Esophagus squamous epithelium (tissue), 4 donors: ENCODE measurements around the gene RSU1.

Experiments used
- CTCF ChIP-seq, 6 experiments: fragments of 450-650 bp in 4 of 6; fragments of 200-600 bp in 2 of 6; sonication (generic) in 2 of 6; IDR thresholded peaks; one replicate each; pipeline ENCODE4 v1.5.1; 2016 to 2019; ENCODE audit warnings: antibody characterized with exemption in 6 of 6, mild to moderate bottlenecking in 4 of 6, moderate library complexity in 4 of 6
- POLR2A ChIP-seq, 4 donors: fragments of 450-650 bp; IDR thresholded peaks; one replicate each; pipeline ENCODE4 v1.6.1; 2017; ENCODE audit warnings: antibody characterized with exemption in 4 of 4, mild to moderate bottlenecking in 4 of 4, moderate library complexity in 3 of 4

- TF ChIP-seq CTCF (IDR thresholded peaks at IDR 0.05) (no peak), POLR2A (IDR thresholded peaks at IDR 0.05) (no peak)
These were observed 3.2 kb downstream of the RSU1 start for GRCh38 chr10:16814012-16814411.
